ENCODE results near the gene ETV3.

DNA sequence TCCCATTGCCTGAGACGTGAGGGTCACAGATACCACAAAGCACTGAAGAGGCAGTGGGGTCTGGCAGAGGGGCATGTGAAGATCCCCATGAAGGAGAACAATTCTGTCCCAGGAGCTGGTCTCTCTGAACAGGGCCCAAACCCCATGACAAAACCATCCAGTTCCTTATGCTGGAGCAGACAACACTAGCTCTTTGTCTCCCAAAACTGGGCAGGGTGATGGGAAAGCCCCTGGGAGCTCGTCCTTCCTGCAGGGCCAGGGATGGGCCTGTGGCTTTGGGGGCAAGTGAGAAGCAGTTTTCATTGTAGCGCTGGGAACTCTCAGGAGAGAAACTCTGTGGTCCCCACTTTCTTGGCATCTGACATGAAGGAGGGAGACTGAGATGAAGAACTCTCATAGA lies 47.4 kb downstream of the ETV3 start:
- TF ChIP-seq, protein P1, sequence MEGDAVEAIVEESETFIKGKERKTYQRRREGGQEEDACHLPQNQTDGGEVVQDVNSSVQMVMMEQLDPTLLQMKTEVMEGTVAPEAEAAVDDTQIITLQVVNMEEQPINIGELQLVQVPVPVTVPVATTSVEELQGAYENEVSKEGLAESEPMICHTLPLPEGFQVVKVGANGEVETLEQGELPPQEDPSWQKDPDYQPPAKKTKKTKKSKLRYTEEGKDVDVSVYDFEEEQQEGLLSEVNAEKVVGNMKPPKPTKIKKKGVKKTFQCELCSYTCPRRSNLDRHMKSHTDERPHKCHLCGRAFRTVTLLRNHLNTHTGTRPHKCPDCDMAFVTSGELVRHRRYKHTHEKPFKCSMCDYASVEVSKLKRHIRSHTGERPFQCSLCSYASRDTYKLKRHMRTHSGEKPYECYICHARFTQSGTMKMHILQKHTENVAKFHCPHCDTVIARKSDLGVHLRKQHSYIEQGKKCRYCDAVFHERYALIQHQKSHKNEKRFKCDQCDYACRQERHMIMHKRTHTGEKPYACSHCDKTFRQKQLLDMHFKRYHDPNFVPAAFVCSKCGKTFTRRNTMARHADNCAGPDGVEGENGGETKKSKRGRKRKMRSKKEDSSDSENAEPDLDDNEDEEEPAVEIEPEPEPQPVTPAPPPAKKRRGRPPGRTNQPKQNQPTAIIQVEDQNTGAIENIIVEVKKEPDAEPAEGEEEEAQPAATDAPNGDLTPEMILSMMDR (IDR thresholded peaks at IDR 0.05 in 4 of 5, conservative IDR thresholded peaks at IDR 0.05 in 1 of 5): no peak
- TF ChIP-seq POLR2A (IDR thresholded peaks at IDR 0.05): no peak

Measured in gastrocnemius medialis (tissue), 4 donors.